IMR-90 (cell line): ENCODE data around the gene SH3BP2. TPM values are rescaled to one million over a fixed set of nuclear protein-coding genes. Genes with fewer than 3 reads are reported as not detected.

Source experiments
- ATAC-seq: fragments of 200-7000 bp; cut with Tn5 transposase; 2 replicates; pipeline ENCODE4 v1.9.1; 2020; ENCODE audit warnings: low read depth, mild to moderate bottlenecking, moderate library complexity
- BruUV-seq: library from RNA; stranded (reverse); fragments of 400-500 nt; replicated peaks from 2 replicates; lab custom pipeline; 2021; lab: Mats Ljungman, UMichigan
- CTCF ChIA-PET: fragments of 300-600 bp; formaldehyde crosslinking; extraction: SDS; loops from one replicate; lab custom pipeline; 2021; ENCODE audit warnings: antibody characterized with exemption; lab: Yijun Ruan, JAX
- POLR2A ChIA-PET: fragments of 300-600 bp; sonication (Branson Sonifier 250); formaldehyde crosslinking; loops from one replicate; lab custom pipeline; 2022; ENCODE audit warnings: antibody characterized with exemption; ENCODE audit not compliant: unreplicated experiment; lab: Charles Lee
- DNase-seq: peaks from one replicate; pipeline ENCODE4 v3.0.0; 2013
- H2AFZ ChIP-seq: replicated peaks from 2 replicates; pipeline ENCODE3; 2013; ENCODE audit warnings: low read length, mild to moderate bottlenecking; ENCODE audit not compliant: poor library complexity
- H2AK5ac ChIP-seq: 2 replicates; pipeline ENCODE4 v1.6.1; 2013; ENCODE audit warnings: low read depth, low read length, inconsistent platforms
- H2AK9ac ChIP-seq: replicated peaks from 2 replicates; pipeline ENCODE3; 2013; ENCODE audit warnings: mild to moderate bottlenecking, low read depth, low read length, moderate library complexity; ENCODE audit not compliant: poor library complexity
- H2BK120ac ChIP-seq: 2 replicates; pipeline ENCODE4 v1.6.1; 2013; ENCODE audit warnings: low read depth, low read length, inconsistent platforms
- H2BK15ac ChIP-seq: 3 replicates; pipeline ENCODE4 v1.6.1; 2013; ENCODE audit warnings: low read depth, low read length, inconsistent platforms
- H2BK20ac ChIP-seq: 2 replicates; pipeline ENCODE4 v1.6.1; 2013; ENCODE audit warnings: low read depth, mild to moderate bottlenecking, inconsistent platforms, low read length, moderate library complexity
- H2BK5ac ChIP-seq: 2 replicates; pipeline ENCODE4 v1.6.1; 2013; ENCODE audit warnings: mild to moderate bottlenecking, low read depth, low read length, inconsistent platforms; ENCODE audit not compliant: poor library complexity, severe bottlenecking
- H3K14ac ChIP-seq: replicated peaks from 2 replicates; pipeline ENCODE4 v1.6.1; 2013; ENCODE audit warnings: low read depth, low read length, inconsistent platforms
- H3K18ac ChIP-seq: 2 replicates; pipeline ENCODE4 v1.6.1; 2013; ENCODE audit warnings: low read depth, low read length, control low read depth
- H3K23ac ChIP-seq: 2 replicates; pipeline ENCODE4 v1.6.1; 2013; ENCODE audit warnings: low read depth, low read length, inconsistent platforms
- H3K27ac ChIP-seq: 2 replicates; pipeline ENCODE4 v1.5.1; 2013; ENCODE audit warnings: mild to moderate bottlenecking, control low read depth, low read length; ENCODE audit not compliant: insufficient read depth
- H3K27me3 ChIP-seq: 2 replicates; pipeline ENCODE4 v1.6.1; 2013; ENCODE audit warnings: low read length; ENCODE audit not compliant: control insufficient read depth, insufficient read depth
- H3K36me3 ChIP-seq: 2 replicates; pipeline ENCODE4 v1.6.1; 2013; ENCODE audit warnings: low read length, mixed read lengths; ENCODE audit not compliant: control insufficient read depth, insufficient read depth
- H3K4ac ChIP-seq: 2 replicates; pipeline ENCODE4 v1.6.1; 2013; ENCODE audit warnings: low read depth, low read length, inconsistent platforms
- H3K4me1 ChIP-seq: 2 replicates; pipeline ENCODE4 v1.6.1; 2013; ENCODE audit warnings: low read length, mixed read lengths; ENCODE audit not compliant: control insufficient read depth, insufficient read depth
- H3K4me2 ChIP-seq: 2 replicates; pipeline ENCODE4 v1.6.1; 2013; ENCODE audit warnings: low read depth, mild to moderate bottlenecking, control low read depth, low read length, moderate library complexity
- H3K4me3 ChIP-seq: 2 replicates; pipeline ENCODE4 v1.5.1; 2013; ENCODE audit warnings: low read depth, mild to moderate bottlenecking, control low read depth, low read length, moderate library complexity; ENCODE audit not compliant: insufficient read depth
- H3K56ac ChIP-seq: 2 replicates; pipeline ENCODE4 v1.6.1; 2013; ENCODE audit warnings: low read length, inconsistent platforms; ENCODE audit not compliant: insufficient read depth; ENCODE audit errors: extremely low read depth
- H3K79me1 ChIP-seq, 2 experiments: 2 replicates each; pipeline ENCODE4 v1.6.1; 2013; ENCODE audit warnings: low read length in 2 of 2, inconsistent platforms in 1 of 2, low read depth in 1 of 2
- H3K9ac ChIP-seq: 2 replicates; pipeline ENCODE4 v1.6.1; 2013; ENCODE audit warnings: low read depth, low read length, control low read depth
- H3K9me1 ChIP-seq: 2 replicates; pipeline ENCODE4 v1.6.1; 2013; ENCODE audit warnings: low read length, inconsistent platforms; ENCODE audit not compliant: insufficient read depth
- H3K9me3 ChIP-seq: 2 replicates; pipeline ENCODE4 v1.6.1; 2013; ENCODE audit warnings: low read length; ENCODE audit not compliant: control insufficient read depth, insufficient read depth
- H4K20me1 ChIP-seq: 2 replicates; pipeline ENCODE4 v1.6.1; 2013; ENCODE audit warnings: low read length, inconsistent platforms; ENCODE audit not compliant: insufficient read depth
- H4K5ac ChIP-seq: 2 replicates; pipeline ENCODE4 v1.6.1; 2013; ENCODE audit warnings: mild to moderate bottlenecking, low read depth, low read length, control low read depth
- H4K8ac ChIP-seq, 2 experiments: 2 replicates each; pipeline ENCODE4 v1.6.1; 2013; ENCODE audit warnings: low read depth in 2 of 2, low read length in 2 of 2, control low read depth in 1 of 2, inconsistent platforms in 1 of 2
- H4K91ac ChIP-seq: 2 replicates; pipeline ENCODE4 v1.6.1; 2013; ENCODE audit warnings: low read depth, low read length, inconsistent platforms; ENCODE audit not compliant: insufficient read depth
- CEBPB ChIP-seq: IDR thresholded peaks from 2 replicates; pipeline ENCODE4 v1.6.1; 2012; ENCODE audit warnings: low read depth, low read length, improper control_type of control experiment
- CHD1 ChIP-seq: IDR thresholded peaks from 2 replicates; pipeline ENCODE4 v1.6.1; 2012; ENCODE audit warnings: low read depth, low read length, improper control_type of control experiment
- ELK1 ChIP-seq: fragments of 150-350 bp; IDR thresholded peaks from 2 replicates; pipeline ENCODE4 v1.6.1; 2016; ENCODE audit warnings: low read depth, mild to moderate bottlenecking, low read length, moderate library complexity, borderline replicate concordance
- FOS ChIP-seq: fragments of 150-350 bp; IDR thresholded peaks from 2 replicates; pipeline ENCODE4 v1.6.1; 2016; ENCODE audit warnings: low read depth, low read length
- MAFK ChIP-seq: IDR thresholded peaks from 2 replicates; pipeline ENCODE4 v1.6.1; 2012; ENCODE audit warnings: low read depth, low read length, improper control_type of control experiment
- MAZ ChIP-seq: IDR thresholded peaks from 2 replicates; pipeline ENCODE4 v1.6.1; 2012; ENCODE audit warnings: low read depth, mild to moderate bottlenecking, low read length, improper control_type of control experiment, moderate library complexity, borderline replicate concordance
- MXI1 ChIP-seq: IDR thresholded peaks from 2 replicates; pipeline ENCODE4 v1.6.1; 2012; ENCODE audit warnings: low read depth, mild to moderate bottlenecking, low read length, moderate library complexity, borderline replicate concordance
- NFE2L2 ChIP-seq: fragments of 150-350 bp; IDR thresholded peaks from 2 replicates; pipeline ENCODE4 v1.6.1; 2016; ENCODE audit warnings: low read depth, mild to moderate bottlenecking, low read length
- POLR2A ChIP-seq: IDR thresholded peaks from 2 replicates; pipeline ENCODE4 v1.6.1; 2012; ENCODE audit warnings: mild to moderate bottlenecking, low read depth, low read length
- RAD21 ChIP-seq: IDR thresholded peaks from 2 replicates; pipeline ENCODE4 v1.6.1; 2012; ENCODE audit warnings: low read length, improper control_type of control experiment
- RCOR1 ChIP-seq: IDR thresholded peaks from 2 replicates; pipeline ENCODE4 v1.6.1; 2012; ENCODE audit warnings: mild to moderate bottlenecking, low read length, improper control_type of control experiment; ENCODE audit not compliant: insufficient replicate concordance
- RFX5 ChIP-seq: IDR thresholded peaks from 2 replicates; pipeline ENCODE4 v1.8.0; 2012; ENCODE audit warnings: low read depth, mild to moderate bottlenecking, low read length, moderate library complexity
- SMC3 ChIP-seq: fragments of 150-350 bp; IDR thresholded peaks from 2 replicates; pipeline ENCODE4 v1.6.1; 2016; ENCODE audit warnings: low read depth, mild to moderate bottlenecking, antibody characterized with exemption, low read length, moderate library complexity
- USF2 ChIP-seq: fragments of 150-350 bp; IDR thresholded peaks from 2 replicates; pipeline ENCODE4 v1.6.1; 2017; ENCODE audit warnings: mild to moderate bottlenecking, antibody characterized with exemption, low read length, low read depth
- WGBS, 2 experiments: methylation state at CpG; one replicate each; pipeline versions ENCODE4 v1.1.5 to v1.1.7; 2013; ENCODE audit warnings: missing lambda C conversion rate in 2 of 2; ENCODE audit not compliant: insufficient read length in 1 of 2; ENCODE audit errors: extremely low coverage in 2 of 2; 5-methylcytosine and 5-hydroxymethylcytosine counted together
- dilution Hi-C: fragments of 300-500 bp; cut with HindIII; formaldehyde crosslinking; loops from one replicate; pipeline ENCODE4 v1.14.3; 2018; ENCODE audit warnings: low sequenced_read_pairs; ENCODE audit not compliant: unreplicated experiment
- in situ Hi-C: fragments of 300-500 bp; cut with MboI; formaldehyde crosslinking; loops from 3 replicates; pipeline ENCODE4 v1.14.3; 2019; ENCODE audit warnings: low sequenced_read_pairs, inconsistent platforms, mixed read lengths
- intact Hi-C: fragments of 100-400 bp; cut with micrococcal nuclease; formaldehyde crosslinking; loops from 2 replicates; pipeline ENCODE4 v1.10.0; 2022
- polyA plus RNA-seq, 3 experiments: library from polyadenylated mRNA; depleted of rRNA; stranded (reverse); fragments of >200 nt; gene quantifications; 2 replicates each; pipeline ENCODE4 v1.2.3, GENCODE V29; 2012; ENCODE audit warnings: low replicate concordance in 1 of 3
- total RNA-seq: library from RNA; depleted of rRNA; stranded (reverse); fragments of >200 nt; gene quantifications from 2 replicates; pipeline ENCODE4 v1.2.3, GENCODE V29; 2012
- TF ChIP-seq, protein P1 (sequence below): conservative IDR thresholded peaks from 2 replicates; pipeline ENCODE4 v1.5.1; 2012; ENCODE audit warnings: mild to moderate bottlenecking, low read depth, low read length, improper control_type of control experiment

SH3BP2 gene
- total and polyA plus RNA-seq, 2 of the 4 experiments (the other 2 are of a cell fraction): 9.0 to 37.2 TPM

DNA sequence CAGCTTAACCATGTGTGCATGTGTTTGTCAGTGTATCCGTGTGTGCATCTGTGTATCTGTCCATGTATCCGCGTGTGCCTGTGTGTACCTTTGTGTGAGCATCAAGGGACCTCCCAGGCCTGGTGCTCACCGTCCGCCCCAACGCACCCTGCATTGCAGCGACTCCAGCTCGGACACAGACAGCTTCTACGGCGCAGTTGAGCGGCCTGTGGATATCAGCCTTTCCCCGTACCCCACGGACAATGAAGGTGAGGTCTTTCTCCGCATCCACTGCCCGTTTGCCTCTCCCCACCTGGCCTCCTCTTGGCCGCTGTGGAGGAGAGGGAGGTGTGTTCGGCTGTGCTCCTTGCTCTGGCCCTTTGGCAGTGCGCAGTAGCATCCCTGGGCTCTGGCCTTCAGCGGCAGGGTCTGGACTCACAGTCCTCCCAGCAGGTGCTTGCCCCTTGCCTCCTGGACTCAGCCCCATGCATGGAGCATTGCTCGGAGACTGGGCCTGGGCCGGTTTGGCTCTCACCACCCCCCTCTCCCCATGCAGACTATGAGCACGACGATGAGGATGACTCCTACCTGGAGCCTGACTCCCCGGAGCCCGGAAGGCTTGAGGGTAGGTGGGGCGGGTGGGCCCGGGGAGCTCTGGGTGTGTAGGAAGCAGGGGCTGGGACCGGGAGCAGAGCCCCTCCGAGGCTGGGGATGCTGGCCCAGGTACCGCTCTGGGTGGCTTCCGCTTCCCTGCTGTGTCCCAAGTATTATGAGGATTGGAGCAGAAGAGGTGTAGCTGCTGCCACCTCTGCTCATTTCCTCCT, 34.4 kb downstream of the SH3BP2 start:
- H3K4ac ChIP-seq: no peak overlapping the region
- TF ChIP-seq RCOR1 (no peak), MAFK (no peak), MAZ (no peak), CEBPB (no peak), FOS (no peak), RAD21 (no peak), CHD1 (no peak), RFX5 (no peak), ELK1 (no peak), MXI1 (no peak), NFE2L2 (no peak), POLR2A (no peak), SMC3 (no peak), USF2 (no peak)
- TF ChIP-seq, protein P1, sequence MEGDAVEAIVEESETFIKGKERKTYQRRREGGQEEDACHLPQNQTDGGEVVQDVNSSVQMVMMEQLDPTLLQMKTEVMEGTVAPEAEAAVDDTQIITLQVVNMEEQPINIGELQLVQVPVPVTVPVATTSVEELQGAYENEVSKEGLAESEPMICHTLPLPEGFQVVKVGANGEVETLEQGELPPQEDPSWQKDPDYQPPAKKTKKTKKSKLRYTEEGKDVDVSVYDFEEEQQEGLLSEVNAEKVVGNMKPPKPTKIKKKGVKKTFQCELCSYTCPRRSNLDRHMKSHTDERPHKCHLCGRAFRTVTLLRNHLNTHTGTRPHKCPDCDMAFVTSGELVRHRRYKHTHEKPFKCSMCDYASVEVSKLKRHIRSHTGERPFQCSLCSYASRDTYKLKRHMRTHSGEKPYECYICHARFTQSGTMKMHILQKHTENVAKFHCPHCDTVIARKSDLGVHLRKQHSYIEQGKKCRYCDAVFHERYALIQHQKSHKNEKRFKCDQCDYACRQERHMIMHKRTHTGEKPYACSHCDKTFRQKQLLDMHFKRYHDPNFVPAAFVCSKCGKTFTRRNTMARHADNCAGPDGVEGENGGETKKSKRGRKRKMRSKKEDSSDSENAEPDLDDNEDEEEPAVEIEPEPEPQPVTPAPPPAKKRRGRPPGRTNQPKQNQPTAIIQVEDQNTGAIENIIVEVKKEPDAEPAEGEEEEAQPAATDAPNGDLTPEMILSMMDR: no peak

More for the DNA sequence above, 34.4 kb downstream of the SH3BP2 start:
- H2BK15ac ChIP-seq: no peak overlapping the region
- H2AFZ ChIP-seq: no peak overlapping the region
- H2AK9ac ChIP-seq: no peak overlapping the region
- H4K20me1 ChIP-seq: peaks cover 6% of the 10 kb centered on the region; the same call in 1 of the 2 replicates
- no peak overlapping the region for H2BK5ac ChIP-seq
- H4K5ac ChIP-seq: no peak overlapping the region
- CTCF ChIA-PET: no interaction called here
- H3K9me3 ChIP-seq: no peaks in the 10 kb centered on the region
- H3K14ac ChIP-seq: no peak overlapping the region
- peaks cover 15% of the 10 kb centered on the region for H3K9me1 ChIP-seq
- H3K56ac ChIP-seq: no peak overlapping the region
- no peak overlapping the region for H3K23ac ChIP-seq
- in situ Hi-C loops (no loop called here), dilution Hi-C loops (no loop called here), intact Hi-C loops (no loop called here)
- no peak overlapping the region for H2AK5ac ChIP-seq
- H3K9ac ChIP-seq: no peak overlapping the region
- BruUV-seq: no TSS peak
- ATAC-seq: no peak
- H3K27ac ChIP-seq: no peak overlapping the region
- no peak for DNase-seq
- H2BK20ac ChIP-seq: no peak overlapping the region
- peaks cover 5 to 32% of the 10 kb centered on the region in 2 experiments; a peak in 3 of 4 replicates for H3K79me1 ChIP-seq
- H3K18ac ChIP-seq: no peak overlapping the region
- peaks cover 87% of the 10 kb centered on the region for H3K36me3 ChIP-seq
- H4K8ac ChIP-seq: no peak overlapping the region
- no peak overlapping the region for H3K4me3 ChIP-seq
- H3K4me2 ChIP-seq: no peak overlapping the region
- H3K27me3 ChIP-seq: no peaks in the 10 kb centered on the region
- POLR2A ChIA-PET: no interaction called here
- WGBS, 2 experiments: 98% methylated on average over 9 of the region's 31 CpGs; no CpG with 5 or more reads in 1 of the 2 experiments
- no peaks in the 10 kb centered on the region for H3K4me1 ChIP-seq
- no peak overlapping the region for H4K91ac ChIP-seq
- H2BK120ac ChIP-seq: no peak overlapping the region
